HG02938 (cell line): ENCODE measurements around the gene DUOX1.

Experiments
- ATAC-seq: cut with Tn5 transposase; IDR thresholded peaks from one replicate; pipeline ENCODE4 v1.9.1; 2021; ENCODE audit warnings: mild to moderate bottlenecking, moderate library complexity; ENCODE audit not compliant: unreplicated experiment

Gene DUOX1

GRCh38 chr15:45185903-45186770 is 56.3 kb downstream of the DUOX1 start:
- ATAC-seq = no peak

DNA sequence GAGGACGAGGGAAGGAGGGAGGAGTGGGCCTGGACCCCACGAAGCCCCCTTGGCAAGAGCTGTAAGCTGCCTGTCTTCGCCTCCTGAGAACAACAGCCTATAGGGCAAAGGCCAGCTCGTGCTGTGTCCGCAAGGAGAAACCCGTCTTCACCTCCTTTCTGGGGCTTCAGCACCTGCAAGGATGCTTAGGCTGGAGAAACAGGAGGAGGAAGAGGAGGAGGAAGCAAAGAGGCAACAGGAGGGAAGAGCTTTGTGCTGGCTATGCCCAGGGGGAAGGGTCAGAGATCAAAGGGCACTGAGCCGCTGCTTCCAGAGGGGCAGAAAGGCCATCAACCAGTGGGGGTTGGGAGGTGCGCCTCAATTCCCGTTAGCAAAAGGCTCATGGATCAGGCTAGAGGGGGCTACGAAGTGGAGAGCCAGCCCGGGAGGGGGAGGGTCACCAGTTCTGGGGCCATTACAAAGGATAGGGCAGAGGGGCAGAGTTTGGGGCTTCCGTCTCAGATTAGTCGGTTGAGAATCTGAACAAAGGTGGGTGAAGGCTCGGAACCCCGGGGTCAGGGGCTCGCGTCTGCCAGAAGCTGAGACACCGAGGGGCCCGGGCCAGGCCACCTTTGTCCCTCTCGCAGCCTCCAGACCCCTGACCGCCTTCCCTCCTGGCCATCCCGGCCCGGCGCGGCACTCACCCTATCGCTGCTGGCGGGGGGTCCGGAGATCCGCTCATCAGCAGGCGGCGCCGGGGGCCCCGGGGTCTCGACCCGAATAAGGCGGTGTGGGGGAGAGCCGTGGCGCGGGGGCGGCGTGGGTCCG is 57.2 kb downstream of the DUOX1 start:
- ATAC-seq = no peak

DNA sequence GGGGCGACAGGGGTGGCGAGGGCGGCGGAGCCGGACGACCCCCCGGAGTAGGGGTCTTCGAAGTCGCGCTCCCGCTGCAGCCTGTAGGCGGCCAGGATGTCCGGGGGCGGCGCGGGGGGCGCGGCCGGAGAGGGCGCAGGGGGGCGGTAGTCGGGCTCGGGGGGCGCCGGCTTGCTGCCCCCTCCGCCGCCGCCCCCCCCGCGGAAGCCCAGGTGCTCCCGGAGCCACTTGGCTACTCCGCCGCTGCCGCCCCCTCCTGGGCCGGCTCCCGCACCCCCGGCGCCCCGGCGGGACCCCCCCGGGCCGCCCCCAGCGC is 57.7 kb downstream of the DUOX1 start:
- no peak for ATAC-seq

DNA sequence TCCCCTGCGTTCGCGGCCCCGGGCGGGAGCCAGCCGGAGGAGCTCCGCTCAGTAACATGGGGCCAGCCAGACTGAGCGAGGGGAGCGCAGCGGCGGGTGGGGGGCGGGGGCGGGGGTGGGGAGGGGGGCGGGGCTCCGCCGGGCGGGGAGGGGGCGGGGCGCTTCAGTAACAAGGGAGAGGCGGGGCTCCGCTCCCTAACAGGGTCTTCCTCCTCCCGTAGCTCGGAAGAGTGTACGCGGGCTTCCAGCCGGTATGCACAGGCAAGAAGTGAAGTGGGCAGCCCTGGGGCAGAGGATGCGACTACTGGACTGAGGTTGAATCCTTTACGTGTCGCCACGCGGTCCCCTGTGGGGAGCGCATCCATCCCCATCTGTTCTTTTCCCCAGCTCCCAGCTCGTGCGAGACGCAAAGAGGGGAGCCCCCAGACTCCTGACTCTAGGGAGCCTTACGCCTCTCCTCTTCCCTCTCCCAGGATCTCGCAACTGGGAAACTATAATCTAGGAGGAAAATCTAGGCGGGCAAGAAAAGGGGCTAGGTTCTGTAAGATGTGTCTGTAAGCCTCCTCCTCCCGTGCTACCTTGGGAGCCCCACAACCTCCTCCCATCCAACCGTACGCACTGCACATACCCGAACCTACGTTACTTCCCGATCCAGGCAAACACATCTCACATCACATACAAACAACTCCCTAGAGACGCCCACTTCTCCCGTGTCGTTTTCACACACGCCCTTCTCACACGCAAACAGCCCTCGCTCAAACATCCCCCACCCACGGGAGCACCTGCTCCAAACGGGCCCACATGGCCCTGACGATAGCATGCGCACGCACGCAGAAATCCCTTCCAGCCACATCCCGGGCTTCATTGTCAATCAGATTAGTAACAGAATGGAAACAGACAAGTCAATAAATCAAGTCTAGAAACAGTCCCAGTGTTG is 58.4 kb downstream of the DUOX1 start, which contains the start of gene SHF:
TSS of gene SHF (minus strand) at position 73 of the 937 bp plus-strand sequence. CDS start at position 58, 15 bp downstream.
- no peak for ATAC-seq

DNA sequence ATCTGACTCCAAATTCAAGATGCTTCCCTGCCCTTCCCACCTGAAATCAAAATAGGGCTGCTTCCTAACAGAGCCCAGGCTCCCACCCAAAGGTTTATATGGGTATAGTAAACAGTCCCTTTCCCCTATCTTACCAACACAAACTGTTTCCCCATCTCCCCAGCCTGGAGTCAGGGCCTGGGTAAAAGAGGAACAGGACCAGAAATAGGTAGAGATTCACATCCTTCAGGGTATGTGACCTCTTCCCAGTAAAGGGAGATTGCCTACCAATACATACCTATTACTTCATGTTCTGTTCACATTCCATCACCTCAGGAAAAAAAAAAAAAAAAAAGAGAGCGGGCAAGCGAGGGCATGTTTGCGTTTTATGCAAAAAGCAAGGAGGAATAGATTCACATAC is 67.7 kb downstream of the DUOX1 start:
- no peak for ATAC-seq

GRCh38 chr15:45198337-45199135 is 68.7 kb downstream of the DUOX1 start:
- ATAC-seq = peak; percentile 63

GRCh38 chr15:45199136-45199810 is 69.5 kb downstream of the DUOX1 start:
- peak; percentile 1 for ATAC-seq

GRCh38 chr15:45200001-45200798 is 70.4 kb downstream of the DUOX1 start:
- ATAC-seq = peak; percentile 48

DNA sequence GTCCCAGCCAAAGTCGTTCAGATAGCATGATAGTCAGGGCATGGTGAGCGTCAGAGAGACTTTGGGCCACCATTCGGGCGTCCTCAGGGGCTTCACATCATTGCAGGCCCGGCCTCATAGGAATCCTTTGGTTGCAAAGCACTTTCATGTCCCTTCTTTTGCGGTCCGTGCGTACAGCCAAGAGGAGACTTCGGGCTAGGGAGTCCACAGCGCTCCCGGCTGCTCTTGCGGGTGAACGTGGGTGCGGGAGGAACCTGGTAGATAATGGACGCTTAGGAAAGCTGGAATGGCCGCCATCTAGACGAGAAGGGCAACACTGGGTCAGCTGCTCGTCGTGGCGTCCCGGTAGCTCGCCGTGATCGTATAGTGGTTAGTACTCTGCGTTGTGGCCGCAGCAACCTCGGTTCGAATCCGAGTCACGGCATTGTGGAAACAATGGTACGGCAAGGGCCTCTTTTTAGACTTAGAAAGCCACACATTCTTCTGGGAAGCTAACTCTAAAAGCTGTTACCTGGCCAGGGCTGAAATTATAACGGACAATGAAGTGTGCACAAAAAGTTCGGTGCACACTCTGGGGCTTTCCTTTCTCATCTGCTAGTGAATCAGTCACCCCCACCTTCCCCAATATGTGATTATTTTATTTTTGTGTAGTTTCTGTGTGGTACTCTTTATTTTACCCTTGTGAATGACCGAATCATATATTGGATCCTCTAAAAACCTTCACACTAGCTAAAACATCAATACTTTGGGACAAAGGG is 71.2 kb downstream of the DUOX1 start:
- ATAC-seq = peak; percentile 3

- ATAC-seq = no peak
Measured at GRCh38 chr15:45201557-45201859, 71.7 kb downstream of the DUOX1 start.

- no peak for ATAC-seq
Measured at GRCh38 chr15:45201869-45202268, 72.1 kb downstream of the DUOX1 start.

- ATAC-seq = no peak
Measured at GRCh38 chr15:45203182-45203581, 73.4 kb downstream of the DUOX1 start.

- no peak for ATAC-seq
Measured at GRCh38 chr15:45205192-45205591, 75.4 kb downstream of the DUOX1 start.

DNA sequence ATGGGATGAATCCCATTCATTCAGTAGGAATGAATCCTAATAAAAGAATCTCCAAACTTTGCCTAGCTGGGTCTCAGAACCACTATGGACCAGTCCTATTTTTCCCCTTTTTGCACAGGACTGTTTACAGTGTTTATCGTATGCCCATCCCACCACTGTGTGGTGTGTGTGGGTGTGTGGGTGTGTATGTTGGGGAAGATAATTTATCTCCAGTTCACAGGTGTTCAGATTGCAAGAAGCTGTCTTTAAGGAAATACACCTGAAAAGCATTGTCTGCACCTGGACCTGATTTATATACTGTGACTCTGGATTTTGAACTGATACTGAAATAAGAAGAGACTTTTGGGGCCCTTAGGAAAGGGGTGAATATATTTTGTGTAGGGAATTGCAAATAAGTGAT is 82.7 kb downstream of the DUOX1 start:
- ATAC-seq = no peak
